Activated T-cell treated with anti-CD3 and anti-CD28 coated beads, Interleukin-2, amount 50 U/mL, for 24 hours (primary cell): ENCODE data around the gene UMODL1.

Experiments
- DNase-seq: peaks from one replicate; pipeline ENCODE4 v3.0.0-alpha.2; 2020
- H3K27ac Mint-ChIP-seq: 2 replicates; pipeline ENCODE4 v1.8.0; 2020; ENCODE audit warnings: mild to moderate bottlenecking, mixed read lengths
- H3K27me3 Mint-ChIP-seq: 2 replicates; pipeline ENCODE4 v1.8.0; 2020; ENCODE audit warnings: mixed read lengths
- H3K36me3 Mint-ChIP-seq: 2 replicates; pipeline ENCODE4 v1.8.0; 2020; ENCODE audit warnings: low read depth, mixed read lengths
- H3K4me1 Mint-ChIP-seq: 2 replicates; pipeline ENCODE4 v1.8.0; 2020; ENCODE audit warnings: low read depth, mixed read lengths
- H3K4me3 Mint-ChIP-seq: 2 replicates; pipeline ENCODE4 v1.8.0; 2020; ENCODE audit warnings: mild to moderate bottlenecking, moderate library complexity, mixed read lengths
- H3K9me3 Mint-ChIP-seq: 2 replicates; pipeline ENCODE4 v1.8.0; 2020; ENCODE audit warnings: mixed read lengths

The UMODL1 gene

DNA sequence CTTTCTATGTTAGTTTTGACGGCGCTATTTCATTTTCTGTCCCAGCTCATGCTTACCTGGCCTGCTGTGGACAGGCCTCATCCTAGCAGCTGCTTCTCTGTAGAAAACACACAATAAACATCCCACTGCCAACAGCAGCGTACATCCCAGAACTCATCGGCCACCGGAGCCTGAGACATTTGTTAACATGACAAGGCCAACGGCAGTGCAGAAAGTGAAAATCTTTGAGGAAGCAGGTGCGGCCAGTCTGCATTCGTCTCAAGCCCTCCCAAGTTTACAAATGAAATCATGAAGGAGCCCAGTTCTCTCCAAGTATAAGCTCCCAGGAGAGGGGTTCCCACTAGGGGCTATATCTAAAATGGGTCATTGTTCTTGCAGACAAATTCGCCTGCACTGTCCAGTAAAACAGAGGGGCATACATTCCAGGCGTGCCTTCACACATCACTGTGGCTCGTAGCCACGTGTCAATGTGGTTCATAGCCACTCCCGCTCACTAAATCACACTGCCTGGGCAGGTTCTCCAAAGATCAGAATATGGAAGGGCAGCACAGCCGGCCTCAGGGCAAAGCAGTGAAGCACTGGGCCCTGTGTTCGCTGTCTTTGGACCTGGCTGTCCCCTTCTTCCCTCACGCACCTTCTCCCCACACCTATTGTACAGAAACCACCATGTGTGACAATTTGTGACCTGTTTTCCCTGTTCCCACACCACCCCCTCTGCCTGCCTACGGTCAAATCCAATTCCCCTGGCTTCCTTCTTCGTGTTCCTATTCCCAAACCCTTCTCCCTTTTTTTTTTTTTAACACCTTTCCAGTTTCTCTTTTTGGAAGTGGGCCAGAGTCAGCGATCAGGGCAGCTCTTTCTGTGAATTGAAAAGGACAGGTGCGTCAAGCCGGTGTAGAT, 120.8 kb downstream of the UMODL1 start:
- Mint-ChIP-seq H3K36me3 (no peaks in the 10 kb centered on the region), H3K4me1 (peaks cover 77% of the 10 kb centered on the region)

More for the DNA sequence above, 120.8 kb downstream of the UMODL1 start:
- Mint-ChIP-seq H3K4me3 (no peak overlapping the region), H3K9me3 (no peaks in the 10 kb centered on the region), H3K27ac (no peak overlapping the region), H3K27me3 (no peaks in the 10 kb centered on the region)
- no peak for DNase-seq
